GM12875 (cell line): ENCODE data around the gene PKP4.
"Not testable (repeated sequence)": the region's sequence is repeated elsewhere in the genome, so short reads cannot be mapped to it uniquely, and the experiment has no call there.

ENCODE experiments used
- H3K4me3 ChIP-seq: one replicate; pipeline ENCODE4 v1.5.1; 2011; ENCODE audit warnings: low read depth, low read length, control low read depth
- CTCF ChIP-seq: IDR thresholded peaks from 2 replicates; pipeline ENCODE4 v1.5.1; 2011; ENCODE audit warnings: low read depth, mild to moderate bottlenecking, control low read depth, inconsistent platforms, low read length, moderate library complexity, borderline replicate concordance; ENCODE audit not compliant: insufficient read depth

PKP4 gene

GRCh38 chr2:158688721-158689120 is 232.0 kb downstream of the PKP4 start:
- TF ChIP-seq CTCF, result no peak
- H3K4me3 ChIP-seq, result no peak overlapping the region

GRCh38 chr2:158689391-158689790 is 232.6 kb downstream of the PKP4 start:
- no peak overlapping the region for H3K4me3 ChIP-seq
- no peak for TF ChIP-seq CTCF

GRCh38 chr2:158690823-158691222 is 234.1 kb downstream of the PKP4 start:
- no peak for TF ChIP-seq CTCF
- no peak overlapping the region for H3K4me3 ChIP-seq

- H3K4me3 ChIP-seq, result no peak overlapping the region
- TF ChIP-seq CTCF, result no peak
These were observed 234.9 kb downstream of the PKP4 start for GRCh38 chr2:158691619-158692018.

GRCh38 chr2:158692372-158693103 is 235.8 kb downstream of the PKP4 start:
- H3K4me3 ChIP-seq, result no peak overlapping the region
- no peak for TF ChIP-seq CTCF

- H3K4me3 ChIP-seq, result no peak overlapping the region
These were observed 236.7 kb downstream of the PKP4 start for GRCh38 chr2:158693476-158693875.

GRCh38 chr2:158695305-158695704 is 238.6 kb downstream of the PKP4 start:
- H3K4me3 ChIP-seq, result no peak overlapping the region
- TF ChIP-seq CTCF, result no peak

More at GRCh38 chr2:158693476-158693875, 236.7 kb downstream of the PKP4 start:
- TF ChIP-seq CTCF, result no peak

GRCh38 chr2:158695744-158696143 is 239.0 kb downstream of the PKP4 start:
- not testable (repeated sequence) for H3K4me3 ChIP-seq
